H1 (cell line): Measurements from ENCODE around the gene BNC2. TPM values are rescaled to one million over a fixed set of nuclear protein-coding genes. Genes with fewer than 3 reads are reported as not detected.

ENCODE experiments used
- ASH2L ChIP-seq: fragments of 200-600, 300-600 bp; sonication (generic); IDR thresholded peaks from one replicate; pipeline ENCODE4 v1.7.1; 2017; ENCODE audit warnings: low read length
- BACH1 ChIP-seq: IDR thresholded peaks from 2 replicates; pipeline ENCODE4 v1.6.1; 2012; ENCODE audit warnings: low read length, improper control_type of control experiment
- BCL11A ChIP-seq, 2 experiments: IDR thresholded peaks; one replicate each; pipeline ENCODE4 v1.6.1; 2011; ENCODE audit warnings: low read depth in 2 of 2, low read length in 2 of 2, mild to moderate bottlenecking in 2 of 2
- CHD7 ChIP-seq: fragments of 300-600 bp; sonication (generic); IDR thresholded peaks from 2 replicates; pipeline ENCODE4 v1.7.1; 2012; ENCODE audit warnings: low read length, moderate library complexity, mild to moderate bottlenecking, inconsistent platforms; ENCODE audit not compliant: insufficient replicate concordance
- KDM1A ChIP-seq: fragments of 200-600, 300-600 bp; sonication (generic); IDR thresholded peaks from 2 replicates; pipeline ENCODE4 v1.7.1; 2016; ENCODE audit warnings: mild to moderate bottlenecking, low read length, borderline replicate concordance
- KDM5A ChIP-seq: fragments of 200-600 bp; IDR thresholded peaks from 2 replicates; pipeline ENCODE4 v1.7.1; 2012; ENCODE audit warnings: mild to moderate bottlenecking, low read length, inconsistent platforms, mixed read lengths
- MAX ChIP-seq: IDR thresholded peaks from 2 replicates; pipeline ENCODE4 v1.6.1; 2012; ENCODE audit warnings: inconsistent platforms
- NANOG ChIP-seq: IDR thresholded peaks from 2 replicates; pipeline ENCODE4 v1.6.1; 2011; ENCODE audit warnings: low read length, low read depth, mild to moderate bottlenecking, inconsistent platforms; ENCODE audit not compliant: insufficient read depth, poor library complexity, severe bottlenecking
- RXRA ChIP-seq: IDR thresholded peaks from 2 replicates; pipeline ENCODE4 v1.6.1; 2011; ENCODE audit warnings: low read depth, mild to moderate bottlenecking, low read length, moderate library complexity; ENCODE audit not compliant: insufficient read depth
- SP2 ChIP-seq: IDR thresholded peaks from 2 replicates; pipeline ENCODE4 v1.6.1; 2012; ENCODE audit warnings: mild to moderate bottlenecking, low read length, inconsistent platforms
- TAF1 ChIP-seq: IDR thresholded peaks from 2 replicates; pipeline ENCODE4 v1.6.1; 2011; ENCODE audit warnings: mild to moderate bottlenecking, low read depth, low read length
- YY1 ChIP-seq: IDR thresholded peaks from 2 replicates; pipeline ENCODE4 v1.6.1; 2011; ENCODE audit warnings: low read depth, mild to moderate bottlenecking, low read length
- ZNF274 ChIP-seq: IDR thresholded peaks from 2 replicates; pipeline ENCODE4 v1.7.0; 2012; ENCODE audit warnings: low read length, borderline replicate concordance; ENCODE audit errors: extremely low read depth
- polyA plus RNA-seq, 7 experiments: library from polyadenylated mRNA; depleted of rRNA in 3 of 7; stranded (reverse) in 5 of 7; unstranded in 2 of 7; fragments of >200 nt in 5 of 7; fragments of 200-250 nt in 2 of 7; gene quantifications; 1 replicate in 5 of 7; 2 replicates in 1 of 7; 4 replicates in 1 of 7; pipeline versions ENCODE4 v1.2.1 to v1.2.3, GENCODE V29; 2011 to 2013; ENCODE audit warnings: missing spikeins in 2 of 7, mixed read lengths in 2 of 7
- total RNA-seq: library from RNA; stranded (reverse); fragmentation: NEBNext Ultra II Directional; extraction: Animal tissue kit (Norgen Biotek cat#: 25700); gene quantifications from 2 replicates; pipeline ENCODE4 v1.2.1, GENCODE V29; 2021

The BNC2 gene
- total and polyA plus RNA-seq, 2 of the 8 experiments (the other 6 are each of a cell fraction or from before 2014, with no cell fraction given), result 16.0 to 26.8 TPM

GRCh38 chr9:16385590-16385989, 484.9 kb downstream of the BNC2 start (continued):
- TF ChIP-seq CHD7, result no peak
- no peak for TF ChIP-seq TAF1
- no peak for TF ChIP-seq KDM1A
- no peak for TF ChIP-seq BCL11A (IDR thresholded peaks at IDR 0.05; ENCODE audit: low read depth in 2 of 2, low read length in 2 of 2)
- TF ChIP-seq YY1, result no peak
- TF ChIP-seq ZNF274, result no peak
- TF ChIP-seq NANOG, result no peak
- TF ChIP-seq ASH2L, result no peak
- TF ChIP-seq SP2, result no peak
- no peak for TF ChIP-seq MAX
- no peak for TF ChIP-seq RXRA
- TF ChIP-seq KDM5A, result no peak
- TF ChIP-seq BACH1, result no peak
